Measurements from ENCODE around the gene SYT1.
"Not testable (repeated sequence)": the region's sequence is repeated elsewhere in the genome, so short reads cannot be mapped to it uniquely, and the experiment has no call there.

The SYT1 gene

DNA sequence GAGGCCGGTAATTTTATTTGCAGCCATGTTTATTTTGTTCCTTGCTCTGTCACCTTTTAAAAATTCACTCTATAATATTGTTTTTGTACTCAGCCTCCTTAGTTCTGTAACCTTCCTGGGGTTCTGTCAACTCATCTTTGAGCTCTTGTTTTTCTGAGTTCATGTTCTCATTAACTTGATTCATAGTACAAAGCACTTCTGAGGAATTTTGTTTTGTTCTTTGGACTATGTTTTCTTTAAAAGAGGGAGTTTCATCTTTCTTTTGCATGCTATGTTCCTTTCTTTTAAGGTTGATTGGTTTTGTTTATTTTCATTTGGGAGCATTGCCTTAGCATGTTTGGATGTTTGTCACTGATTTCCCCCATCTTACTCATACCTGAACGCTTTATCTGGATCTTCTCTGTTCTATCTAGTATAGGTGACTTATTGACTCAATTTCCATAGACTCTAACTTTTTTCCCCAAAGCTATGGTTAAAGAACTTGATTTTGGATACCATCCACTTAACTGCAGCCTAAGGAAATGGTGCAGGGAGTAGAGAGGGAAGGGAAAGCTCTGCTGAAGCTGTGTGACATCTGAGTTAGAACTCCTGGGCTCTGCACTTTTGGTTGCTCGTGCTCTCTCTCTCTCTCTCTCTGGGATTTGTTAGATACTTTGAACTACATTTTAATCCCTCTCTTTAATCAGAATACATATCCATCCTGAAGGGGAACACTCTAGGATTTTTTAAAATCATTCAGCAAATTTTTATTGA, 557.7 kb downstream of the SYT1 start:
- H3K36me3 ChIP-seq (ENCODE audit: low read depth), result no peaks in the 10 kb centered on the region
- H3K27me3 ChIP-seq (ENCODE audit: insufficient read depth, poor library complexity, severe bottlenecking), result no peaks in the 10 kb centered on the region
- H3K4me3 ChIP-seq (ENCODE audit: severe bottlenecking), result no peak overlapping the region
- peak overlapping the region; percentile 66 for H3K27ac ChIP-seq (ENCODE audit: poor library complexity, severe bottlenecking)
- peaks cover 39% of the 10 kb centered on the region for H3K4me1 ChIP-seq (ENCODE audit: insufficient read depth, poor library complexity, severe bottlenecking)
- TF ChIP-seq, protein P1, sequence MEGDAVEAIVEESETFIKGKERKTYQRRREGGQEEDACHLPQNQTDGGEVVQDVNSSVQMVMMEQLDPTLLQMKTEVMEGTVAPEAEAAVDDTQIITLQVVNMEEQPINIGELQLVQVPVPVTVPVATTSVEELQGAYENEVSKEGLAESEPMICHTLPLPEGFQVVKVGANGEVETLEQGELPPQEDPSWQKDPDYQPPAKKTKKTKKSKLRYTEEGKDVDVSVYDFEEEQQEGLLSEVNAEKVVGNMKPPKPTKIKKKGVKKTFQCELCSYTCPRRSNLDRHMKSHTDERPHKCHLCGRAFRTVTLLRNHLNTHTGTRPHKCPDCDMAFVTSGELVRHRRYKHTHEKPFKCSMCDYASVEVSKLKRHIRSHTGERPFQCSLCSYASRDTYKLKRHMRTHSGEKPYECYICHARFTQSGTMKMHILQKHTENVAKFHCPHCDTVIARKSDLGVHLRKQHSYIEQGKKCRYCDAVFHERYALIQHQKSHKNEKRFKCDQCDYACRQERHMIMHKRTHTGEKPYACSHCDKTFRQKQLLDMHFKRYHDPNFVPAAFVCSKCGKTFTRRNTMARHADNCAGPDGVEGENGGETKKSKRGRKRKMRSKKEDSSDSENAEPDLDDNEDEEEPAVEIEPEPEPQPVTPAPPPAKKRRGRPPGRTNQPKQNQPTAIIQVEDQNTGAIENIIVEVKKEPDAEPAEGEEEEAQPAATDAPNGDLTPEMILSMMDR (IDR thresholded peaks at IDR 0.05; ENCODE audit: poor library complexity, severe bottlenecking), result no peak
- ATAC-seq (ENCODE audit: low read depth) (no peak), DNase-seq (ENCODE audit: low spot score) (no peak)
- H3K9me3 ChIP-seq (ENCODE audit: severe bottlenecking), result no peaks in the 10 kb centered on the region

DNA sequence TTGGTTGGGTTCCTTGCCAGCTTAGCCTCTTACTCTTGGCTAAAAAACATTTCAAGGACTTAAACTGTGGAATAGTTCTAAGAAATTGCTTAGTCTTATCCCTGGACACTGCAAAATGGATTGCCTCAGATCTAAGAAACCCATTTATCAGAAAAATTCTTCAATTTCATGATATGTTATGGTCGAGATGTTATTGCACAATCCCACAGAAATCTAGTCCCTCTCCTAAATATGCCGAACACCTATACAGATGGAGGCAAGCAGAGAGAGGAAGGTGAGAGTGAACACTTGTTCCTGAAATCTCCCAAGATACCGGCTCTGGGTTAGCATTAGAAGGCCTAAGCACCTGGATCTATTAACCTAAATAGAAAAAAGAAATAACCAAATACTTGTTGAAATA, 559.0 kb downstream of the SYT1 start:
- DNase-seq (ENCODE audit: low spot score) (no peak), ATAC-seq (ENCODE audit: low read depth) (no peak)
- Histone ChIP-seq H3K36me3 (ENCODE audit: low read depth) (no peaks in the 10 kb centered on the region), H3K9me3 (ENCODE audit: severe bottlenecking) (no peaks in the 10 kb centered on the region), H3K27ac (ENCODE audit: poor library complexity, severe bottlenecking) (peak overlapping the region; percentile 71), H3K4me1 (ENCODE audit: insufficient read depth, poor library complexity, severe bottlenecking) (peaks cover 39% of the 10 kb centered on the region), H3K27me3 (ENCODE audit: insufficient read depth, poor library complexity, severe bottlenecking) (no peaks in the 10 kb centered on the region), H3K4me3 (ENCODE audit: severe bottlenecking) (no peak overlapping the region)
- TF ChIP-seq, protein P1 (IDR thresholded peaks at IDR 0.05; ENCODE audit: poor library complexity, severe bottlenecking), result no peak

DNA sequence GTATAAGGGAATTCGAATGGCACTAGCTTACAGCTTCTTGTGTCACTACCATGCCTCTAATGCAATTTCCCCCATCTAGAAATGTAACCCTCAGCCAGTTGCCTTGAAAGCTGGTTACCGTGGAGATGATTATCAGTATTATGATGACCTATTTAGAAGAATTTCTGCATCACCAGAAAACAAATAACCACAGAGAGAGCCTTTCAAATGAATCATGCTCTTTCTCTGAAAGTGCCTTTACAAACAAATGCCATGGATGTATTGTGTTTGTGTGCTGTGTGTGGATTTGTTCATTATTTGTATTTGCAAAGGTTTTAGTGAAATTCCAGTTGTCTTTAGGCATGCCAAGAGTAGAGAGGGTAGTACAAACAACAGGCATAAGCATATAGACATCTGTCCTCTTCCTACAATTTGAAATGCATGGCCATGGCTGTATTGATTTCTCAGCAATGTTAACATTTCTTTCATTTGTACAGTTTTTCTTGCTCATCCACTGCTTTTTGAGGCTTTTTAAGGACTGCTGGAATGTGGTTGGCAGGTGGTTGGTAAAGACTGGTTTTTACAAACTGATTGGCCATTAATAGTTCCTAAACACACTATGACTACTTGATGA, 559.6 kb downstream of the SYT1 start:
- ATAC-seq (ENCODE audit: low read depth) (peak; percentile 79), DNase-seq (ENCODE audit: low spot score) (no peak)
- Histone ChIP-seq H3K4me3 (ENCODE audit: severe bottlenecking) (no peak overlapping the region), H3K36me3 (ENCODE audit: low read depth) (no peaks in the 10 kb centered on the region), H3K9me3 (ENCODE audit: severe bottlenecking) (no peaks in the 10 kb centered on the region), H3K27ac (ENCODE audit: poor library complexity, severe bottlenecking) (peak overlapping the region; percentile 71), H3K4me1 (ENCODE audit: insufficient read depth, poor library complexity, severe bottlenecking) (peaks cover 39% of the 10 kb centered on the region), H3K27me3 (ENCODE audit: insufficient read depth, poor library complexity, severe bottlenecking) (no peaks in the 10 kb centered on the region)
- TF ChIP-seq, protein P1 (IDR thresholded peaks at IDR 0.05; ENCODE audit: poor library complexity, severe bottlenecking), result no peak

DNA sequence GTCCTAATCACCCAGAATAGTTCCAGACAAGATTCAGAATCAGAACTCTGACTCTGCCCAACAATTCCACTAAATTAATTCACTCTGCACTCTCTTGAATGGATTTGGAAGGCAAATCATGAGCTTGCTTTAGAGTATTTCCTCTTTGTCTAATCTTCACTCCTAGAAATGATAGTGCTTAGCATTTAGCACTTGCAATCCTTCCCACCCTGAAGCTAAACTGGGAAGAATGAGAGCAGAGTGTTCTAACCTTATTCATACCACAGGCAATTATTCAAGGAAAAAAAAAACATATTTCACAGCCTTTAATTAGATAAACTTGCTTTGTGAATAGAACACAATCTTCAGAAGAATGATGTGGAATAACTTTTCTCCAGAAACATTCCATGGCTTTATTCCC, 561.5 kb downstream of the SYT1 start:
- TF ChIP-seq, protein P1 (IDR thresholded peaks at IDR 0.05; ENCODE audit: poor library complexity, severe bottlenecking), result no peak
- ATAC-seq (ENCODE audit: low read depth) (no peak), DNase-seq (ENCODE audit: low spot score) (no peak)
- H3K4me3 ChIP-seq (ENCODE audit: severe bottlenecking), result no peak overlapping the region
- no peaks in the 10 kb centered on the region for H3K27me3 ChIP-seq (ENCODE audit: insufficient read depth, poor library complexity, severe bottlenecking)
- H3K4me1 ChIP-seq (ENCODE audit: insufficient read depth, poor library complexity, severe bottlenecking), result peaks cover 22% of the 10 kb centered on the region
- no peaks in the 10 kb centered on the region for H3K36me3 ChIP-seq (ENCODE audit: low read depth)
- H3K27ac ChIP-seq (ENCODE audit: poor library complexity, severe bottlenecking), result no peak overlapping the region
- no peaks in the 10 kb centered on the region for H3K9me3 ChIP-seq (ENCODE audit: severe bottlenecking)

DNA sequence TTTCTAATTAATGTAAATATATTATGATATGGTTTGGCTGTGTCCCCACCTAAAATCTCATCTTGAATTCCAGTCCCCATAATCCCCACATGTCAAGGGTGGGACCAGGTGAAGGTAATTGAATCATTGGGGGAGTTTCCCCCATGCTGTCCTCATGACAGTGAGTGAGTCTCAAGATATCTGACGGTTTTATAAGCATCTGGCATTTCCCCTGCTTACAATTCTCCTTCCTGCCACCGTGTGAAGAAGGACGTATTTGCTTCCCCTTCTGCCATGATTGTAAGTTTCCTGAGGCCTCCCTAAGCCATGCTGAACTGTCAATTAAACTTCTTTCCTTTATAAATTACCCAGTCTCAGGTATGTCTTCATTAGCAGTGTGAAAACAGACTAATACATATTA, 562.2 kb downstream of the SYT1 start:
- not testable (repeated sequence) for DNase-seq (ENCODE audit: low spot score); H3K9me3 ChIP-seq (ENCODE audit: severe bottlenecking); H3K27me3 ChIP-seq (ENCODE audit: insufficient read depth, poor library complexity, severe bottlenecking); H3K36me3 ChIP-seq (ENCODE audit: low read depth); H3K4me3 ChIP-seq (ENCODE audit: severe bottlenecking); H3K27ac ChIP-seq (ENCODE audit: poor library complexity, severe bottlenecking); ATAC-seq (ENCODE audit: low read depth)
- H3K4me1 ChIP-seq (ENCODE audit: insufficient read depth, poor library complexity, severe bottlenecking), result peaks cover 17% of the 10 kb centered on the region

Measured in RWPE2 (cell line).